ENCODE data around the gene CDH23. TPM values are rescaled to one million over a fixed set of nuclear protein-coding genes. Genes with fewer than 3 reads are reported as not detected.

The CDH23 gene
- total RNA-seq, 1 donor from 2014 or later, result 10.3 TPM

- intact Hi-C loops (cut with DNase I), result no loop called here
- H3K36me3 ChIP-seq, result no peaks in the 10 kb centered on the region
- TF ChIP-seq POLR2A (IDR thresholded peaks at IDR 0.05) (no peak), POLR2AphosphoS5 (IDR thresholded peaks at IDR 0.05; ENCODE audit: insufficient read depth in 1 of 2, low read depth in 1 of 2) (no peak), CTCF (IDR thresholded peaks at IDR 0.05) (no peak)
- no peak for DNase-seq (ENCODE audit: extremely low spot score in 2 of 2)
- no peaks in the 10 kb centered on the region for H3K27me3 ChIP-seq
- H3K9me3 ChIP-seq, result no peaks in the 10 kb centered on the region
- no peak overlapping the region for H3K27ac ChIP-seq
- no peak overlapping the region for H3K4me3 ChIP-seq
- H3K4me1 ChIP-seq, result no peaks in the 10 kb centered on the region
Measured at GRCh38 chr10:71653044-71653443, 256.3 kb downstream of the CDH23 start.

GRCh38 chr10:71656220-71656619 lies 259.5 kb downstream of the CDH23 start:
- Histone ChIP-seq H3K4me1 (no peaks in the 10 kb centered on the region), H3K4me3 (no peak overlapping the region), H3K9me3 (no peaks in the 10 kb centered on the region), H3K27ac (no peak overlapping the region), H3K36me3 (no peaks in the 10 kb centered on the region), H3K27me3 (no peaks in the 10 kb centered on the region)
- no peak for TF ChIP-seq POLR2AphosphoS5 (IDR thresholded peaks at IDR 0.05; ENCODE audit: insufficient read depth in 1 of 2, low read depth in 1 of 2)
- no peak for TF ChIP-seq POLR2A (IDR thresholded peaks at IDR 0.05)
- no peak for TF ChIP-seq CTCF (IDR thresholded peaks at IDR 0.05)
- intact Hi-C loops (cut with DNase I), result no loop called here
- no peak for DNase-seq (ENCODE audit: extremely low spot score in 2 of 2)

GRCh38 chr10:71657604-71658466 lies 261.1 kb downstream of the CDH23 start:
- no peak overlapping the region for H3K4me3 ChIP-seq
- TF ChIP-seq CTCF (IDR thresholded peaks at IDR 0.05), result no peak
- TF ChIP-seq POLR2AphosphoS5 (IDR thresholded peaks at IDR 0.05; ENCODE audit: insufficient read depth in 1 of 2, low read depth in 1 of 2), result no peak
- no peak for TF ChIP-seq POLR2A (IDR thresholded peaks at IDR 0.05)
- H3K9me3 ChIP-seq, result no peaks in the 10 kb centered on the region
- H3K27ac ChIP-seq, result no peak overlapping the region
- no peaks in the 10 kb centered on the region for H3K27me3 ChIP-seq
- intact Hi-C loops (cut with DNase I), result no loop called here
- no peak for DNase-seq (ENCODE audit: extremely low spot score in 2 of 2)
- no peaks in the 10 kb centered on the region for H3K4me1 ChIP-seq
- H3K36me3 ChIP-seq, result no peaks in the 10 kb centered on the region

- H3K4me1 ChIP-seq, result no peaks in the 10 kb centered on the region
- DNase-seq (ENCODE audit: extremely low spot score in 2 of 2), result no peak
- intact Hi-C loops (cut with DNase I), result no loop called here
- H3K4me3 ChIP-seq, result no peak overlapping the region
- H3K36me3 ChIP-seq, result no peaks in the 10 kb centered on the region
- no peaks in the 10 kb centered on the region for H3K9me3 ChIP-seq
- no peak overlapping the region for H3K27ac ChIP-seq
- H3K27me3 ChIP-seq, result no peaks in the 10 kb centered on the region
- TF ChIP-seq POLR2AphosphoS5 (IDR thresholded peaks at IDR 0.05; ENCODE audit: insufficient read depth in 1 of 2, low read depth in 1 of 2), result no peak
- no peak for TF ChIP-seq POLR2A (IDR thresholded peaks at IDR 0.05)
- no peak for TF ChIP-seq CTCF (IDR thresholded peaks at IDR 0.05)
Measured at GRCh38 chr10:71658467-71658745, 261.7 kb downstream of the CDH23 start.

- no peaks in the 10 kb centered on the region for H3K9me3 ChIP-seq
- no peaks in the 10 kb centered on the region for H3K27me3 ChIP-seq
- no peaks in the 10 kb centered on the region for H3K36me3 ChIP-seq
- H3K4me1 ChIP-seq, result no peaks in the 10 kb centered on the region
- TF ChIP-seq CTCF (IDR thresholded peaks at IDR 0.05) (no peak), POLR2A (IDR thresholded peaks at IDR 0.05) (no peak), POLR2AphosphoS5 (IDR thresholded peaks at IDR 0.05; ENCODE audit: insufficient read depth in 1 of 2, low read depth in 1 of 2) (no peak)
- DNase-seq (ENCODE audit: extremely low spot score in 2 of 2), result no peak
- intact Hi-C loops (cut with DNase I), result no loop called here
- no peak overlapping the region for H3K27ac ChIP-seq
- H3K4me3 ChIP-seq, result no peak overlapping the region
Measured at GRCh38 chr10:71659111-71659634, 262.5 kb downstream of the CDH23 start.

Measured in vagina (tissue), 2 donors.